Measurements from ENCODE around the gene PITPNC1.
"Not testable (repeated sequence)": the region's sequence is repeated elsewhere in the genome, so short reads cannot be mapped to it uniquely, and the experiment has no call there.

PITPNC1 gene

GRCh38 chr17:67401106-67401505, 24.0 kb downstream of the PITPNC1 start:
- DNase-seq (ENCODE audit: low read depth): no peak

GRCh38 chr17:67401598-67402504, 24.8 kb downstream of the PITPNC1 start:
- DNase-seq (ENCODE audit: low read depth): no peak

GRCh38 chr17:67403065-67403464, 26.0 kb downstream of the PITPNC1 start:
- no peak for DNase-seq (ENCODE audit: low read depth)

GRCh38 chr17:67403483-67403882, 26.4 kb downstream of the PITPNC1 start:
- no peak for DNase-seq (ENCODE audit: low read depth)

- not testable (repeated sequence) for DNase-seq (ENCODE audit: low read depth)
These were observed 31.4 kb downstream of the PITPNC1 start for GRCh38 chr17:67408455-67408830.

GRCh38 chr17:67411397-67411796, 34.3 kb downstream of the PITPNC1 start:
- no peak for DNase-seq (ENCODE audit: low read depth)

- DNase-seq (ENCODE audit: low read depth): no peak
These were observed 35.0 kb downstream of the PITPNC1 start for GRCh38 chr17:67412032-67412431.

- DNase-seq (ENCODE audit: low read depth): no peak
These were observed 35.9 kb downstream of the PITPNC1 start for GRCh38 chr17:67412941-67413340.

GRCh38 chr17:67413388-67413787, 36.3 kb downstream of the PITPNC1 start:
- DNase-seq (ENCODE audit: low read depth): no peak

- no peak for DNase-seq (ENCODE audit: low read depth)
These were observed 37.0 kb downstream of the PITPNC1 start for GRCh38 chr17:67414130-67414529.

- DNase-seq (ENCODE audit: low read depth): no peak
These were observed 37.5 kb downstream of the PITPNC1 start for GRCh38 chr17:67414559-67414958.

GRCh38 chr17:67415291-67415690, 38.2 kb downstream of the PITPNC1 start:
- DNase-seq (ENCODE audit: low read depth): no peak

- DNase-seq (ENCODE audit: low read depth): no peak
These were observed 40.4 kb downstream of the PITPNC1 start for GRCh38 chr17:67417507-67417906.

GRCh38 chr17:67420994-67421393, 43.9 kb downstream of the PITPNC1 start:
- no peak for DNase-seq (ENCODE audit: low read depth)

GRCh38 chr17:67421869-67422273, 44.8 kb downstream of the PITPNC1 start:
- DNase-seq (ENCODE audit: low read depth): peak; percentile 74

- not testable (repeated sequence) for DNase-seq (ENCODE audit: low read depth)
These were observed 45.2 kb downstream of the PITPNC1 start for GRCh38 chr17:67422296-67422695.

GRCh38 chr17:67422897-67423296, 45.8 kb downstream of the PITPNC1 start:
- DNase-seq (ENCODE audit: low read depth): peak; percentile 11

GRCh38 chr17:67425571-67426160, 48.6 kb downstream of the PITPNC1 start:
- DNase-seq (ENCODE audit: low read depth): no peak

- DNase-seq (ENCODE audit: low read depth): no peak
These were observed 50.3 kb downstream of the PITPNC1 start for GRCh38 chr17:67427424-67427823.

- not testable (repeated sequence) for DNase-seq (ENCODE audit: low read depth)
These were observed 53.4 kb downstream of the PITPNC1 start for GRCh38 chr17:67430515-67430914.

GRCh38 chr17:67431249-67432015, 54.4 kb downstream of the PITPNC1 start:
- peak; percentile 90 for DNase-seq (ENCODE audit: low read depth)

- no peak for DNase-seq (ENCODE audit: low read depth)
These were observed 56.3 kb downstream of the PITPNC1 start for GRCh38 chr17:67433248-67433924.
